K562 (cell line): ENCODE data around the gene ABCA4. TPM values are rescaled to one million over a fixed set of nuclear protein-coding genes. Genes with fewer than 3 reads are reported as not detected.

ENCODE experiments used
- ATAC-seq: fragments of 200-7000 bp; cut with Tn5 transposase; 3 replicates; pipeline ENCODE4 v1.9.1; 2020; ENCODE audit warnings: moderate library complexity
- BruUV-seq: library from RNA; stranded (reverse); fragments of 400-500 nt; replicated peaks from 2 replicates; lab custom pipeline; 2021; lab: Mats Ljungman, UMichigan
- CTCF ChIA-PET: fragments of 300-600 bp; formaldehyde crosslinking; extraction: SDS; loops from one replicate; lab custom pipeline; 2021; ENCODE audit warnings: low intra/inter-chr PET ratio; lab: Yijun Ruan, JAX
- POLR2A ChIA-PET: fragments of 300-600, 350-650 bp; sonication (Branson Sonifier 250); formaldehyde crosslinking; extraction: SDS; loops from one replicate; lab custom pipeline; 2021; ENCODE audit warnings: antibody characterized with exemption, inconsistent platforms; lab: Yijun Ruan, JAX
- DNase-seq, 4 experiments: peaks; one replicate each; pipeline versions ENCODE4 v3.0.0 to v3.0.0-alpha.2; 2011 to 2018; ENCODE audit warnings: low spot score in 3 of 4, mixed read lengths in 3 of 4; ENCODE audit errors: extremely low read depth in 1 of 4
- FAIRE-seq: peaks from 2 replicates; lab custom pipeline; 2011; peaks lifted over from hg19 to GRCh38; lab: Jason Lieb, UNC
- H2AFZ ChIP-seq: 2 replicates; pipeline ENCODE4 v1.6.0; 2011; ENCODE audit warnings: low read depth, low read length, control low read depth, inconsistent platforms
- H3K27ac ChIP-seq: fragments of 200-600 bp; 3 replicates; pipeline ENCODE4 v1.8.0; 2011; ENCODE audit warnings: low read depth, mild to moderate bottlenecking, control low read depth, inconsistent platforms, low read length, moderate library complexity, mixed read lengths; ENCODE audit errors: extremely low read depth
- H3K27me3 ChIP-seq, 2 experiments: fragments of 300-600 bp in 1 of 2; 2 replicates in 1 of 2; 3 replicates in 1 of 2; pipeline versions ENCODE4 v1.6.0 to v1.8.0; 2011; ENCODE audit warnings: inconsistent platforms in 2 of 2, low read length in 2 of 2, mild to moderate bottlenecking in 1 of 2, mixed read lengths in 1 of 2, moderate library complexity in 1 of 2; ENCODE audit not compliant: control insufficient read depth in 2 of 2, insufficient read depth in 2 of 2
- H3K36me3 ChIP-seq: fragments of 300-600 bp; 3 replicates; pipeline ENCODE4 v1.8.0; 2011; ENCODE audit warnings: mild to moderate bottlenecking, low read length, inconsistent platforms; ENCODE audit not compliant: control insufficient read depth, insufficient read depth
- H3K4me1 ChIP-seq, 2 experiments: fragments of 200-600 bp in 1 of 2; replicated peaks in 1 of 2; 2 replicates in 1 of 2; 3 replicates in 1 of 2; pipeline versions ENCODE4 v1.5.1 to v1.8.0; 2011; ENCODE audit warnings: inconsistent platforms in 2 of 2, low read length in 2 of 2, mild to moderate bottlenecking in 1 of 2, mixed read lengths in 1 of 2, moderate library complexity in 1 of 2; ENCODE audit not compliant: control insufficient read depth in 2 of 2, insufficient read depth in 2 of 2
- H3K4me2 ChIP-seq: 2 replicates; pipeline ENCODE4 v1.6.1; 2011; ENCODE audit warnings: low read length, control low read depth, inconsistent platforms, mixed read lengths; ENCODE audit not compliant: insufficient read depth
- H3K4me3 ChIP-seq: fragments of 200-600 bp; sonication (generic), shearing (Covaris generic); 2 replicates; pipeline ENCODE4 v1.5.1; 2016; ENCODE audit warnings: control low read depth, inconsistent platforms
- H3K79me2 ChIP-seq: fragments of 200-600 bp; 3 replicates; pipeline ENCODE4 v1.8.0; 2011; ENCODE audit warnings: low read length, inconsistent platforms; ENCODE audit not compliant: control insufficient read depth, insufficient read depth
- H3K9ac ChIP-seq, 2 experiments: 2 replicates each; pipeline versions ENCODE4 v1.6.0 to v1.6.1; 2011; ENCODE audit warnings: low read depth in 2 of 2, low read length in 2 of 2, control low read depth in 1 of 2, inconsistent platforms in 1 of 2, mild to moderate bottlenecking in 1 of 2, mixed read lengths in 1 of 2; ENCODE audit not compliant: insufficient read depth in 1 of 2
- H3K9me1 ChIP-seq: one replicate; pipeline ENCODE4 v1.6.0; 2011; ENCODE audit warnings: inconsistent platforms, mild to moderate bottlenecking, low read length, moderate library complexity; ENCODE audit not compliant: control insufficient read depth, insufficient read depth
- H3K9me3 ChIP-seq: replicated peaks from 2 replicates; pipeline ENCODE4 v1.5.1; 2011; ENCODE audit warnings: low read depth, low read length, inconsistent platforms; ENCODE audit not compliant: control insufficient read depth, insufficient read depth
- H4K20me1 ChIP-seq: replicated peaks from 2 replicates; pipeline ENCODE4 v1.6.1; 2011; ENCODE audit warnings: low read length, inconsistent platforms, mixed read lengths; ENCODE audit not compliant: control insufficient read depth, insufficient read depth
- CAMTA2 ChIP-seq: fragments of 250-450 bp; sonication (Bioruptor Pico); conservative IDR thresholded peaks from 2 replicates; pipeline ENCODE4 v1.5.1; 2022
- CBFA2T3 ChIP-seq: fragments of 450-650 bp; IDR thresholded peaks from 2 replicates; pipeline ENCODE4 v1.6.1; 2017
- CC2D1A ChIP-seq: fragments of 450-650 bp; IDR thresholded peaks from 2 replicates; pipeline ENCODE4 v1.6.1; 2017; ENCODE audit warnings: mild to moderate bottlenecking
- GABPA ChIP-seq: fragments of 200-800 bp; sonication (Bioruptor generic); conservative IDR thresholded peaks from 2 replicates; pipeline ENCODE4 v1.6.1; 2016; ENCODE audit warnings: low read depth, missing genetic modification characterization, missing compliant biosample characterization
- L3MBTL2 ChIP-seq: fragments of 450-650 bp; IDR thresholded peaks from 2 replicates; pipeline ENCODE4 v1.6.1; 2016; ENCODE audit warnings: mild to moderate bottlenecking, moderate library complexity
- MECOM ChIP-seq: fragments of 250-450 bp; sonication (Bioruptor Pico); IDR thresholded peaks from 2 replicates; pipeline ENCODE4 v1.8.0; 2022; ENCODE audit warnings: inconsistent platforms
- MGA ChIP-seq: fragments of 450-650 bp; IDR thresholded peaks from 2 replicates; pipeline ENCODE4 v1.6.1; 2016; ENCODE audit warnings: mild to moderate bottlenecking, moderate library complexity
- NR2C2 ChIP-seq, 2 experiments: fragments of 200-800 bp in 1 of 2; sonication (Bioruptor generic) in 1 of 2; sonication (generic) in 1 of 2; formaldehyde crosslinking in 1 of 2; IDR thresholded peaks; 2 replicates each; pipeline versions ENCODE4 v1.6.1 to v1.8.0; 2016 to 2022; ENCODE audit warnings: mild to moderate bottlenecking in 1 of 2, missing compliant biosample characterization in 1 of 2, missing genetic modification characterization in 1 of 2, missing genetic modification reagents in 1 of 2
- RFX1 ChIP-seq: fragments of 450-650 bp; IDR thresholded peaks from 2 replicates; pipeline ENCODE4 v1.6.1; 2016; ENCODE audit warnings: mild to moderate bottlenecking, moderate library complexity
- ZNF589 ChIP-seq: fragments of 200-800 bp; sonication (Bioruptor generic); IDR thresholded peaks from 2 replicates; pipeline ENCODE4 v1.6.1; 2016; ENCODE audit warnings: low read depth, missing genetic modification characterization, missing compliant biosample characterization
- whole genome bisulfite sequencing: fragments of 100-300 bp; shearing (Covaris generic); methylation state at CpG from one replicate; pipeline ENCODE4 v1.1.6; 2016; ENCODE audit warnings: low coverage, mixed read lengths; ENCODE audit not compliant: insufficient coverage; ENCODE audit errors: missing lambda C conversion rate; 5-methylcytosine and 5-hydroxymethylcytosine counted together
- in situ Hi-C: fragments of 300-500 bp; cut with MboI; formaldehyde crosslinking; loops from 4 replicates; pipeline ENCODE4 v1.15.0; 2018; ENCODE audit warnings: inconsistent platforms, mixed read lengths
- intact Hi-C: fragments of 100-400 bp; cut with micrococcal nuclease; formaldehyde crosslinking; loops from 2 replicates; pipeline ENCODE4 v1.14.2; 2022
- polyA plus RNA-seq, 8 experiments: library from polyadenylated mRNA; depleted of rRNA in 4 of 8; stranded (reverse) in 5 of 8; unstranded in 3 of 8; fragments of >200 nt; fragmentation: Nextera tagmentation in 2 of 8; fragmentation: Illumina TruSeq in 1 of 8; extraction: Ambion mirVana in 2 of 8; extraction: Trizol in 1 of 8; gene quantifications; 2 replicates each; pipeline versions ENCODE4 v1.2.1 to v1.2.3, GENCODE V29; 2011 to 2014; ENCODE audit warnings: inconsistent platforms in 1 of 8, missing spikeins in 1 of 8
- total RNA-seq, 7 experiments: library from RNA; depleted of rRNA in 6 of 7; stranded (reverse); fragments of >200 nt in 6 of 7; fragmentation: Illumina TruSeq in 2 of 7; extraction: Trizol in 2 of 7; gene quantifications; 2 replicates each; pipeline versions ENCODE4 v1.2.1 to v1.2.3, GENCODE V29; 2011 to 2021; ENCODE audit warnings: low replicate concordance in 1 of 7

Gene ABCA4
- total and polyA plus RNA-seq, 9 of the 15 experiments (the other 6 are each of a cell fraction or from before 2014, with no cell fraction given) = 0.01 to 0.04 TPM; not detected in 7

GRCh38 chr1:94012708-94013366 lies 108.1 kb downstream of the ABCA4 start:
- Histone ChIP-seq H3K9me1 (no peaks in the 10 kb centered on the region), H3K79me2 (no peaks in the 10 kb centered on the region), H4K20me1 (0 out of 2 replicates have a peak, but pooled peaks cover 3% of the 10 kb centered on the region), H3K27me3 (peaks cover 0 to 11% of the 10 kb centered on the region in 2 experiments; a peak in 2 of 5 replicates), H3K4me3 (no peak overlapping the region), H3K9ac (no peak overlapping the region), H3K36me3 (no peaks in the 10 kb centered on the region), H3K4me1 (peaks cover 4 to 22% of the 10 kb centered on the region in 2 experiments), H3K27ac (no peak overlapping the region), H3K9me3 (no peaks in the 10 kb centered on the region), H3K4me2 (no peak overlapping the region), H2AFZ (no peak overlapping the region; the same call in 1 of the 2 replicates)
- WGBS = 8% methylated on average over 19 of the region's 19 CpGs
- CTCF ChIA-PET = no interaction called here
- ATAC-seq = peak; percentile 9; the same call in 2 of the 3 replicates
- in situ Hi-C loops = no loop called here
- intact Hi-C loops = no loop called here
- no TSS peak for BruUV-seq
- no peak for DNase-seq
- FAIRE-seq = no peak
- TF ChIP-seq CC2D1A = no peak
- no peak for TF ChIP-seq CAMTA2 (CRISPR knock-in tag)
- 0 out of 2 replicates have a peak, but pooled peaks have one; percentile 13 for TF ChIP-seq GABPA (tag)
- peak; percentile 50 for TF ChIP-seq MGA
- peak; percentile 67; the same call in 1 of the 2 replicates for TF ChIP-seq ZNF589 (CRISPR knock-in tag)
- peak; percentile 42; the same call in 1 of the 2 replicates for TF ChIP-seq L3MBTL2
- TF ChIP-seq MECOM (CRISPR knock-in tag) = 0 out of 2 replicates have a peak, but pooled peaks have one; percentile 38
- 0 out of 2 replicates have a peak, but pooled peaks have one; percentile 20 for TF ChIP-seq RFX1
- TF ChIP-seq NR2C2 (CRISPR knock-in tag; IDR thresholded peaks at IDR 0.05) = no peak
- TF ChIP-seq NR2C2 (tag; IDR thresholded peaks at IDR 0.05) = no peak
- TF ChIP-seq CBFA2T3 = peak; percentile 28
- POLR2A ChIA-PET = no interaction called here
